ENCODE measurements around the gene UBE2N.

Gene UBE2N

DNA sequence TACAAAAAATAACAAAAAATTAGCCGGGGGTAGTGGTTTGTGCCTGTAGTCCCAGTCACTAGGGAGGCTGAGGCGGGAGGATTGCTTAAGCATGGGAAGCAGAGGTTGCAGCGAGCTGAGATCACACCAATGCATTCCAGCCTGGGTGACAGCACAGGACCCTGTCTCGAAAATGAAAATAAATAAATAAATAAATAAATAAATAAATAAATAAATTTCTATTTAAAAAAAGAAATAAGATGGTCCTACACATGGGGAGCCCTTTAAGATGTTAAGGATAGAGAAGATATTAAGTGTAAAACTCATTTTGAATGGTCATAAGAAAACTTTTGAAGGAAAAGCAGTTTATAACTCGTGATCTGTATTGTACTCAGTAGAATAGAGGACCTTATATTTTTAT, 17.4 kb upstream of the UBE2N start:
- H3K36me3 ChIP-seq (ENCODE audit: insufficient read depth, low read length), result no peaks in the 10 kb centered on the region
- no peaks in the 10 kb centered on the region for H3K4me1 ChIP-seq (ENCODE audit: insufficient read depth, low read length)

GRCh38 chr12:93456077-93456476, 14.3 kb upstream of the UBE2N start:
- peaks cover 7% of the 10 kb centered on the region for H3K9me3 ChIP-seq (ENCODE audit: control insufficient read depth, insufficient read depth, low read length)
- H3K4me1 ChIP-seq (ENCODE audit: insufficient read depth, low read length), result peaks cover 7% of the 10 kb centered on the region; the same call in 1 of the 2 replicates
- H3K36me3 ChIP-seq (ENCODE audit: insufficient read depth, low read length), result no peaks in the 10 kb centered on the region
- H3K9ac ChIP-seq (ENCODE audit: low read depth, low read length), result no peak overlapping the region

More for the DNA sequence above, 17.4 kb upstream of the UBE2N start:
- Histone ChIP-seq H3K9me3 (ENCODE audit: control insufficient read depth, insufficient read depth, low read length) (no peaks in the 10 kb centered on the region), H3K9ac (ENCODE audit: low read depth, low read length) (no peak overlapping the region)

DNA sequence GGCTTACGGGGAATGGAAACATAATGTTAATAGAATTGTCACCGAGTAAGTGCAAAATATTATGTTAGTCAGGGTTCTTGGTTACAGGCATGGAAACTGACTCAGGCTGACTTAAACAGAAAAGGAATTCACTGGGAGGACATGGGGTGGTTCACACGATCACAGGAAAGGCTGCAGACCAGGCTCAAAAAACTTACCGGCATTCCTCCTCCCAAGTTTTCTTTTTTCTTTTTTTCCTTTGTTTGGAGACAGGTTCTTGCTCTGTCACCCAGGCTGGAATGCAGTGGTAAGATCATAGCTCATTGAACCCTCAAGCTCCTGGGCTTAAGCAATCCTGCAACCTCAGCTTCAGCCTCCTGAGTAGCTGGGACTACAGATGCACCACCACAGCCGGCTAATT, 11.9 kb upstream of the UBE2N start:
- H3K4me1 ChIP-seq (ENCODE audit: insufficient read depth, low read length), result peaks cover 7% of the 10 kb centered on the region; the same call in 1 of the 2 replicates
- H3K9ac ChIP-seq (ENCODE audit: low read depth, low read length), result no peak overlapping the region
- H3K36me3 ChIP-seq (ENCODE audit: insufficient read depth, low read length), result no peaks in the 10 kb centered on the region
- H3K9me3 ChIP-seq (ENCODE audit: control insufficient read depth, insufficient read depth, low read length), result peaks cover 12% of the 10 kb centered on the region

GRCh38 chr12:93451423-93452158, 9.8 kb upstream of the UBE2N start:
- Histone ChIP-seq H3K4me1 (ENCODE audit: insufficient read depth, low read length) (peaks cover 7% of the 10 kb centered on the region; the same call in 1 of the 2 replicates), H3K9me3 (ENCODE audit: control insufficient read depth, insufficient read depth, low read length) (peaks cover 12% of the 10 kb centered on the region), H3K36me3 (ENCODE audit: insufficient read depth, low read length) (no peaks in the 10 kb centered on the region), H3K9ac (ENCODE audit: low read depth, low read length) (no peak overlapping the region)

GRCh38 chr12:93449277-93449676, 7.5 kb upstream of the UBE2N start:
- no peaks in the 10 kb centered on the region for H3K36me3 ChIP-seq (ENCODE audit: insufficient read depth, low read length)
- H3K9me3 ChIP-seq (ENCODE audit: control insufficient read depth, insufficient read depth, low read length), result peaks cover 12% of the 10 kb centered on the region
- peaks cover 7% of the 10 kb centered on the region; the same call in 1 of the 2 replicates for H3K4me1 ChIP-seq (ENCODE audit: insufficient read depth, low read length)
- no peak overlapping the region for H3K9ac ChIP-seq (ENCODE audit: low read depth, low read length)

GRCh38 chr12:93448796-93449195, 7.0 kb upstream of the UBE2N start:
- H3K9ac ChIP-seq (ENCODE audit: low read depth, low read length), result no peak overlapping the region
- peaks cover 12% of the 10 kb centered on the region for H3K9me3 ChIP-seq (ENCODE audit: control insufficient read depth, insufficient read depth, low read length)
- no peaks in the 10 kb centered on the region for H3K36me3 ChIP-seq (ENCODE audit: insufficient read depth, low read length)
- H3K4me1 ChIP-seq (ENCODE audit: insufficient read depth, low read length), result peaks cover 7% of the 10 kb centered on the region; the same call in 1 of the 2 replicates

DNA sequence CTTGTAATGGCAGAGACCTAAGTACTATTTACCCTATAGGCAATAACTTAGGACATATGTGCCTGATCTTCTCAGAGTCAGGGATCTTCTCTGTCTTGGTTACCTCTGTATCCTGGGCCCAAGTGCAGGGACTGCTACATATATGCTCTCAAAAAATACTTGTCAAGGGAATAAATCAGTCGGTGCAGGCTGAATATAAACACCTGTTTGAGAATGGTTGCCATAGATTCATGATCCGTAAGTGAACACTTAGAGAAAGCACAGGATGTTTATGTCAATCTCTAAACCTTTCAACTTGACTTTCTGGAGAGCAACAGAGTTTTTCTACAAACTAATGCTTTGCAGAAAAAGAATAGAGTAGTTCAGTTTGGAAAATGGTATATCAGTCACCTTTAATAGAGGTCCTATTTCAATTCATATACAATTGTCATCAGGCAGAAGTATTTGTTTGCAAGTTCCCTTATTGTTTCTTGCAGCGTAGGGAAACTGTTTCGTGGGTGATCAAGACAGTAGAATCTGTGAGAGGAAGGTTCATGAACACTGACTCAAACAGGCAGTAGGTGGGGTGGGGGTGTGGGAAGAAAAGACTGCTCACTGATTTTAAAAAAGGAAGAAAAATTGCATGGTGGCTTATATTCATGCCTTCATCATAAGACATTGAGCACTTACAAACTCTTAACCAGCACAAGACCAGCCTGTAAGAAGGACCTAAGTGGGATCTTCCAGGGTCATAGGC, 6.0 kb upstream of the UBE2N start:
- H3K9ac ChIP-seq (ENCODE audit: low read depth, low read length), result no peak overlapping the region
- H3K9me3 ChIP-seq (ENCODE audit: control insufficient read depth, insufficient read depth, low read length), result peaks cover 12% of the 10 kb centered on the region
- peaks cover 8% of the 10 kb centered on the region; the same call in 1 of the 2 replicates for H3K4me1 ChIP-seq (ENCODE audit: insufficient read depth, low read length)
- H3K36me3 ChIP-seq (ENCODE audit: insufficient read depth, low read length), result no peaks in the 10 kb centered on the region

DNA sequence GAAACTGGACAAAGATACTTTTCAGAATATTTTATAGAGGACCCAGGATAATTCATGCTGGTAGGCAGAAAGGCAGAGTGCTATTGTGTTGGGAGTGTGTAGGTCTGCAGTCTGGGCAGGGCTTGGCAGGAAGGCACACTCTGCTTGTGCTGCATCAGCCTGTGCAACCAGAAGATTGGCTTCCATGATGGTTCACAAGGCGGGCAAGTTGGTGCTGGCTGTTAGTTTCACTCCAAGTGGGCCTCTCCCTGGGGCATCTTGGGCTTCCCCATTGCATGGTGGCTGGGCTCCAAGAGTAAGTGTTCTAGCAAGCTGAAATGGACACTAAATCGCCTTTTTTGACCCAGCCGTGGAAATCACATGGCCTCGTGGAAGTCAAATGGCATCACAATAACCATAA, 1.8 kb upstream of the UBE2N start:
- Histone ChIP-seq H3K4me1 (ENCODE audit: insufficient read depth, low read length) (peaks cover 8% of the 10 kb centered on the region; the same call in 1 of the 2 replicates), H3K9ac (ENCODE audit: low read depth, low read length) (no peak overlapping the region), H3K9me3 (ENCODE audit: control insufficient read depth, insufficient read depth, low read length) (no peaks in the 10 kb centered on the region), H3K36me3 (ENCODE audit: insufficient read depth, low read length) (no peaks in the 10 kb centered on the region)

- Histone ChIP-seq H3K9ac (ENCODE audit: low read depth, low read length) (peak overlapping the region; percentile 96), H3K36me3 (ENCODE audit: insufficient read depth, low read length) (no peaks in the 10 kb centered on the region), H3K4me1 (ENCODE audit: insufficient read depth, low read length) (peaks cover 8% of the 10 kb centered on the region; the same call in 1 of the 2 replicates), H3K9me3 (ENCODE audit: control insufficient read depth, insufficient read depth, low read length) (no peaks in the 10 kb centered on the region)
Measured at GRCh38 chr12:93442411-93443340, 929 bp upstream of the UBE2N start.

GRCh38 chr12:93441081-93441616, 598 bp downstream of the UBE2N start:
- Histone ChIP-seq H3K36me3 (ENCODE audit: insufficient read depth, low read length) (no peaks in the 10 kb centered on the region), H3K9ac (ENCODE audit: low read depth, low read length) (peak overlapping the region; percentile 96), H3K4me1 (ENCODE audit: insufficient read depth, low read length) (peaks cover 8% of the 10 kb centered on the region; the same call in 1 of the 2 replicates), H3K9me3 (ENCODE audit: control insufficient read depth, insufficient read depth, low read length) (no peaks in the 10 kb centered on the region)

DNA sequence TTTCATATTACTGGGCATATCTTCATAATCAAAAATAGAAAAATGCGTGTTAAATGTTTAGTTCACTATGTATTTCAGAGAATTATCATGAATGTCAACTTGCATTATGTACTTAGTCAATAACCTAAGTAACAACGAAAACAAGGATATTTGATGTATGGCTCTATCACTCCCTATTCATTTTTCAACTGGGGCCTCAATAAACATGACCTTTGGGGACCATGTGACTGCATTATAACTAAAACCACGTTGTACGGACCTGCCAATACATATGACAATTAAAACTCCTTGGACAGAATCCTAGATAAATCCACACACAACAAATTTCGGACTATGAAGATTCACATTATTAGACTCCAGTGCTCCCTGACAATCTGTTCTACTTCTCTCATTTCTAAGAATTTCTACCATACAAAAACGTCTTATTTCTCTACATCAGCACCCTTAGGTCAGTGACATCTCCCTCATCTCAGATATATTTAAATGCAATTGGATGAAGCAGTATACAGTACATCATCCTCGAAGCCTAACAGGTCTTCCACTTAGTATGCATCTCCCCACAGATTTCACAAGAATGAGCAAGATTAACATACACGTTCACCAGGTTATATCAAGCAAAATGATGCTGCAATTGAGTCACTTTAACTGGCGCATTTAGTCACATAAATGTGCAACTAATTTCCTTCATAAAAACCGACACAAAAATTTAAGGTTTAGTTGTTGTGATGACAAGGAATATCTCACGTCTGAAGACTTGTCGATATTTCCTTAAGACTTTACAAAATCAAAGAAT, 1.5 kb downstream of the UBE2N start:
- Histone ChIP-seq H3K9ac (ENCODE audit: low read depth, low read length) (peak overlapping the region; percentile 96), H3K36me3 (ENCODE audit: insufficient read depth, low read length) (no peaks in the 10 kb centered on the region), H3K4me1 (ENCODE audit: insufficient read depth, low read length) (peaks cover 8% of the 10 kb centered on the region; the same call in 1 of the 2 replicates), H3K9me3 (ENCODE audit: control insufficient read depth, insufficient read depth, low read length) (no peaks in the 10 kb centered on the region)

GRCh38 chr12:93438266-93439050, 3.3 kb downstream of the UBE2N start:
- Histone ChIP-seq H3K9me3 (ENCODE audit: control insufficient read depth, insufficient read depth, low read length) (no peaks in the 10 kb centered on the region), H3K36me3 (ENCODE audit: insufficient read depth, low read length) (no peaks in the 10 kb centered on the region), H3K9ac (ENCODE audit: low read depth, low read length) (no peak overlapping the region), H3K4me1 (ENCODE audit: insufficient read depth, low read length) (0 out of 2 replicates have a peak, but pooled peaks cover 3% of the 10 kb centered on the region)

Data from ES-I3 (cell line).